Left forelimb (tissue), 1 donor: Measurements from ENCODE around the gene TTYH1.

ENCODE experiments used
- DNase-seq: peaks from one replicate; pipeline ENCODE4 v3.0.0-alpha.2; 2018; ENCODE audit warnings: low spot score

The TTYH1 gene

DNA sequence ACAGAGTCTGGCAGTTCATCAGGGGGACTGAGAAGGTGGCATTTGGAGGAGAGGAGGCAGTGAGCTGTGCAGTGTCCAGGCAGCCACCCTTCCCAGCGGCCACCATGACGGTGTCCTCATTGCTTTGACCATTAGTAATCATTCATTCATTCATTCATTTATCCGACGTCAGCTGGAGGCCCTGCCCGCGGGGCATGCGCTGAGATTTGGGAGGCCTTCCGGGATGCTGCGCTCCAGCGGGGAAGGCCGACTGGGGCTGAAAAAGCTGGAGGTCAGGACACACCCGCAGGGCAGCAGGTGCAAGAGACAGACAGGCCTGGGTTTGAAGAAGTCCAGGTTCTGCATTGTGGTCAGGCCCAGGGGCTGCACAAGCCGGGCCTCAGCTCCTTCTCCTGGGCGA is 8.9 kb downstream of the TTYH1 start:
- no peak for DNase-seq

- DNase-seq = no peak
These were observed 9.6 kb downstream of the TTYH1 start for GRCh38 chr19:54424660-54425381.

DNA sequence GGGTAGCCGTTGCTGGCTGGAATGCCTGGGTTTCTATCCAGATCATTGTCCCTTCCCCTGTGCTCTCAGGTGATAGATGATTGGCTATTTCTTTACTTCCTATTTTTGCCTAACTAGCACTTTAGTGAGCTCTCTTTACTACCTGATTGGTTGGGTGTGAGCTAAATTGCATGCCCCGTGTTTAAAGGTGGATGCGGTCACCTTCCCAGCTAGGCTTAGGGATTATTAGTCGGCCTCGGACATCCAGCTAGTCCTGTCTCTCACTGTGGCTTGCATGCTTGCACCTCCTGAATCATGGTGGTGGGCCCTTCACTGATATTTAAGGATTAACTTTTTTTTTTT is 10.1 kb downstream of the TTYH1 start:
- DNase-seq = no peak

- no peak for DNase-seq
These were observed 11.1 kb downstream of the TTYH1 start for GRCh38 chr19:54426291-54426931.

DNA sequence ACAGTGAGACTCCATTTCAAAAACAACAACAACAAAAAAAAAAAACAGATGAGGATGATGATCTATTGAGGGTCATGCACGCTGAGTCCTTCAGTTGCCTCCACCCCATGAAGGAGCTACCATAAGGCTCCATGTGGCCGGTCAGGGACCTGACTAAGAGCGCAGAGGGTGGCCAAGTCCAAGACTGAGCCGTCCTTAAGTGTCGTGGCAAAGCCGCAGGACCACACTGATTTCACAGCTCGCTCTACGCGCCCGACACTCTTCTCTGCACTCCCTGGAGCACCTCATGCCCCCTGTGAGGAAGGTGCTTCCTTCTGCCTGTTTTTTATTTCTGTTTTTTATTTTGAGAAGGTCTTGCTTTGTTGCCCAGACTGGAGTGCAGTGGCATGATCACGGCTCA is 12.3 kb downstream of the TTYH1 start:
- DNase-seq = no peak

GRCh38 chr19:54428323-54429175 is 13.3 kb downstream of the TTYH1 start:
- no peak for DNase-seq

GRCh38 chr19:54429176-54429495 is 13.9 kb downstream of the TTYH1 start:
- no peak for DNase-seq

DNA sequence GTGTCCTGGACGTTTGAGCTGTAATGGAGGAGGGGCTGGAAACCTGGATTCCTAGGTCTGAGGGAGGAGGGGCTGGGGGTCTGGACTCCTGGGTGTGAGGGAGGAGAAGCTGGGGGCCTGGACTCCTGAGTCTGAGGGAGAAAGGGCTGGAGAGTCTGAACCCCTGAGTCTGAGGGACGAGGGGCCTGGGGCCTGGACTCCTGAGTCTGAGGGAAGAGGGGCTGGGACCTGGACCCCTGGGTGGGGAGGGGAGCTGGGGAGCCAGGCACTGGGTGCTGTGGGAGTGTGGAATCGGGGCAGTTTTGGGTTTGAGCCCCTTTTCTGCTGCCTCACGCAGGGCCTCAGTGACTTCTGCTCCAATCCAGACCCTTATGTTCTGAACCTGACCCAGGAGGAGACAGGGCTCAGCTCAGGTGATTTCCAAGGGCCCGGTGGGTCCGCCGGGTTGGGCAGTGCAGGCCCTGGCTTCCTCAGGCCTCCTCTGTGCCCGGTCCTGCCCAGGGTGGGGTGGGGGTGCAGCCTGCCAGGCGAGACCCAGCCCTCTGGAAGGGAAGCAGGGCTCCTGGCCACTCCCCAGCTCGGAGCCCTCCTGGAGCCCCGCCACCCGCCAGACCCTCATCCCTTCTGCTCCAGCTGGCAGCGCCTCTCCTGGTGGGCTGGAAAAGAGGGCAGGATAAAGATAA is 14.4 kb downstream of the TTYH1 start:
- no peak for DNase-seq

DNA sequence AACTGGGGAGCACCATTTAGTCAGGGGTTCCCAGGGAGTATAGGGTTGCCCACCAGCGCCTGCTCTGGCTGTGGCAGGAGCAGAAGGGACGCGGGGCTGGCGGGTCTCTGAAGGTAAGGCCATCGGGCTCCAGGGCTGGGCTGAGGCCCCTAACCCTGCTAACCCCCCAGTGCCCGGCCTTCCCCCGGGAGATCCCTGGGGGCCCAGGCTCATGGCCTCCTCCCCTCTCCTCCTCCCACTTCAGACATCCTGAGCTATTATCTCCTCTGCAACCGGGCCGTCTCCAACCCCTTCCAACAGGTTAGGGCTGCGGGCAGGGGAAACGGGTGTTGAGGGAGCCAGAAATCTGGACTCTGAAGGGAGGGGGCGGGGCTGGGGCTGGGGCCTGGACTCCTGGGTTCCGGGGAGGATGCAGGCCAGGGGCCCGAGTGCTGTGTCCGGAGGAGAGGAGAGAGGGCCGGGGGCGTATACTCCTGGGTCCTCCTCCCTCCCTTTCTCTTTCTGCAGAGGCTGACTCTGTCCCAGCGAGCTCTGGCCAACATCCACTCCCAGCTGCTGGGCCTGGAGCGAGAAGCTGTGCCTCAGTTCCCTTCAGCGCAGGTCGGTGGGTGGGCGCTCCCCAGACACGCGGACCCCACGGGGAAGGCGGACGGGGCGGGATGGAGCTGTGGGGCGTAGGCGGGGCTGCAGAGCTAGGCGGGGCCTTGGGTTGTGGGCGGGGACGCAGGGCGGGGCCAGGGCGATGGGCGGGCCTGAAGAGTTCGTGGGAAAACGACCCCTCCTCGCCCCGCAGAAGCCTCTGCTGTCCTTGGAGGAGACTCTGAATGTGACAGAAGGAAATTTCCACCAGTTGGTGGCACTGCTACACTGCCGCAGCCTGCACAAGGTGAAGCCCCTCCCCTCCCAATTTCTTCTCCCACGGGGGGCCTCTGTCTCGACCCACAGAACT is 15.3 kb downstream of the TTYH1 start:
- DNase-seq = peak; percentile 81

- DNase-seq = no peak
These were observed 16.1 kb downstream of the TTYH1 start for GRCh38 chr19:54431255-54431838.

- DNase-seq = no peak
These were observed 17.0 kb downstream of the TTYH1 start for GRCh38 chr19:54432144-54432738.

DNA sequence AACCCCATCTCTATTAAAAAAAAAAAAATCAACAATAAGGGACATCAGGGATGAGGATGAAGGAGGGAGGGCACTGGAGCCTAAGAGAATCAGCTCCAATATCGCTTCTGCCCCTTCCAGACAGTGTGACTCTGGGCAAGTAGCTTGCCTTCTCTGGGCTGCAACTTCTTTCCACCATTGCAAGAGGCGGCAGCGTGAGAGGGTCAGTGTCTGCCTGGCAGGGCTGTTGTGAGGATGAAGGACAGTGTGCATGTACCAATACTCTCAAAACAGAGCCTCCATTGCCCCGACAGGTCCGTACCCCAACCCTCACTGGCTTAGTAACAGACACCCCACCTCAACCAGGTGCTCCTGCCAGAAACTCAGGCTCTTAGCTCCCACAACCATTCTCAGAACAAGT is 18.4 kb downstream of the TTYH1 start:
- DNase-seq = no peak

- no peak for DNase-seq
These were observed 19.0 kb downstream of the TTYH1 start for GRCh38 chr19:54434112-54434872.

GRCh38 chr19:54434873-54435214 is 19.6 kb downstream of the TTYH1 start:
- DNase-seq = no peak

DNA sequence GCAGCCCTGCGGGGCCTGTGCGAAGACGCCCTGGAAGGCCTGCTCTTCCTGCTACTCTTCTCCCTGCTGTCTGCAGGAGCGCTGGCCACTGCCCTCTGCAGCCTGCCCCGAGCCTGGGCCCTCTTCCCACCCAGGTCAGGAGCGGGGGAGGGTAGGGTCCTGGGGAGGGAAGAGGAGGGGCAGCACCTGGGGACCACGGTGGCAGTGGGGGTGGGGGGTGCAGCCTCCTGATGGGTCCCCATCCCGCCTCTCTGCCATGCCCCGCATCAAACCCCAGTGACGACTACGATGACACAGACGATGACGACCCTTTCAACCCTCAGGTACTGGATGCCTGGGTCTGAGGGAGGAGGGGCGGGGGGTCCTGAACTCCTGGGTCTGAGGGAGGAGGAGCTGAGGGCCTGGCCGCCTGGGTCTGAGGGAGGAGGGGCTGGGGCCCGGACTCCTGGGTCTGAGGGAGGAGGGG is 20.3 kb downstream of the TTYH1 start:
- no peak for DNase-seq

- no peak for DNase-seq
These were observed 20.8 kb downstream of the TTYH1 start for GRCh38 chr19:54436031-54436523.

GRCh38 chr19:54436628-54437252 is 21.5 kb downstream of the TTYH1 start:
- no peak for DNase-seq

DNA sequence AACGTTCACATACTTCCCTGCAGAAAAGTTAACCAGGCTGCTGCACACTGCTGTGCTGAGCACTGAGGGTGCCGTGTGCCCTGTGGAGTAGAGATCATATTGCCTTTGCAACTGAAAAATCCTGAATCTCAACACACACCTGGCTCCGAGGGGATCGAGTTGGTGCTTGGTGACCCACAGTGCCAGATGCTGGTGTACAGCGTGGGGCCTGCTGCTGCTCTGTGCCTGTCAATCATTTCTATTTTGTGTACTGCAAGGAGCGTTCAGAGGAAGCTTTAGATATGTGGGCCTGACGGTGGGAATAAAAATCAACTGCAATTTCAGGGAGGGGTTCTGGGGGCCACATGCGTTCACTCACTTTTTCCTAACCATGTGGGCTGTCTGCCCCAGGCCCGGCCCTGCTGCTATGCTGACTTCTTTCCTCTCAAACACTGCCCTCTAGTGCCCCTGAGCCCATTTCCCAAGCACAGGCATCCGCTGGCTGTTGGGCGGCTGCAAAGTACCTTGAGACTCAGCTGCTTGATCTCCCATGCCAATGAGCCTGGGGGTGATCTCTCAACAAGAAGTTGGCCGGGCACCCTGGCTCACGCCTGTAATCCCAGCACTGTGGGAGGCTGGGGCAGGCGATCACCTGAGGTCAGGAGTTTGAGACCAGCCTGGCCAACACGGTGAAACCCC is 24.0 kb downstream of the TTYH1 start:
- no peak for DNase-seq

DNA sequence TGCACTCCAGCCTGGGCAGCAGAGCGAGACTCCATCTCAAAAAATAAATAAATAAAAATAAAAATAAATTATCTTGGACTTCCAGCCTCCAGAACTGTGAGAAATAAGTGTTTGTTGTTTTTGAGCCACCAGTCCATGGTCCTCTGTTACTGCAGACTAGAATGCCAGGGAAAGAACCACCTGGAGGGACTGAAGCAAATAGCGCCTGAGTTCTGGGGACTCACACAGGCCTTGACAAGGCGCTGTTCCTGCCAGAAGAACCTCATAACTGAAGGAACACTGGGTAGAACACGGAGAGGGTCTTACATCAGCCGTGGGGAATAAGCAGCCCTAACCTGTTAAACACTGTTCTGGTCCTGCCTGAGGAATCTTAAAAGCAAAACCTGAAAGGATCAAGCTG is 25.4 kb downstream of the TTYH1 start:
- DNase-seq = no peak
